ENCODE results near the gene ACBD3.

ACBD3 gene

GRCh38 chr1:226158457-226158856 lies 28.1 kb downstream of the ACBD3 start:
- no peak for DNase-seq
- no peak overlapping the region for H3K4me3 ChIP-seq (ENCODE audit: low read length)
- peak overlapping the region; percentile 57 for H3K4me2 ChIP-seq (ENCODE audit: low read depth, low read length)
- H3K4me1 ChIP-seq (ENCODE audit: low read length): peaks cover 73% of the 10 kb centered on the region
- TF ChIP-seq EZH2 (optimal IDR thresholded peaks at IDR 0.05; ENCODE audit: low read depth, low read length): no peak
- H3K9me3 ChIP-seq (replicated peaks; ENCODE audit: insufficient read depth, low read length): no peaks in the 10 kb centered on the region
- H4K20me1 ChIP-seq (ENCODE audit: insufficient read depth, low read length): no peaks in the 10 kb centered on the region
- peaks cover 67% of the 10 kb centered on the region for H3F3A ChIP-seq (ENCODE audit: insufficient read depth, low read length)
- peaks cover 78% of the 10 kb centered on the region for H3K79me2 ChIP-seq (ENCODE audit: low read length)
- no peak overlapping the region for H3K9ac ChIP-seq (ENCODE audit: low read length)
- no peaks in the 10 kb centered on the region for H3K27me3 ChIP-seq (replicated peaks; ENCODE audit: insufficient read depth, low read length)
- no peaks in the 10 kb centered on the region for H3K9me2 ChIP-seq (replicated peaks; ENCODE audit: insufficient read depth, low read length)
- H3K27ac ChIP-seq (ENCODE audit: low read length): peak overlapping the region; percentile 44
- H2AFZ ChIP-seq (ENCODE audit: low read length): no peak overlapping the region
- peaks cover 23% of the 10 kb centered on the region for H3K36me3 ChIP-seq (replicated peaks; ENCODE audit: insufficient read depth, low read length)

GRCh38 chr1:226157761-226158316 lies 28.7 kb downstream of the ACBD3 start:
- H3K9me3 ChIP-seq (replicated peaks; ENCODE audit: insufficient read depth, low read length): no peaks in the 10 kb centered on the region
- H3K27me3 ChIP-seq (replicated peaks; ENCODE audit: insufficient read depth, low read length): no peaks in the 10 kb centered on the region
- peaks cover 29% of the 10 kb centered on the region for H3K36me3 ChIP-seq (replicated peaks; ENCODE audit: insufficient read depth, low read length)
- no peak overlapping the region for H3K9ac ChIP-seq (ENCODE audit: low read length)
- no peak overlapping the region; the same call in 1 of the 2 replicates for H3K4me3 ChIP-seq (ENCODE audit: low read length)
- no peak overlapping the region for H2AFZ ChIP-seq (ENCODE audit: low read length)
- peaks cover 78% of the 10 kb centered on the region for H3K79me2 ChIP-seq (ENCODE audit: low read length)
- H4K20me1 ChIP-seq (ENCODE audit: insufficient read depth, low read length): no peaks in the 10 kb centered on the region
- TF ChIP-seq CTCF (IDR thresholded peaks at IDR 0.05; ENCODE audit: low read length): no peak
- no peak for TF ChIP-seq EZH2 (optimal IDR thresholded peaks at IDR 0.05; ENCODE audit: low read depth, low read length)
- TF ChIP-seq EZH2phosphoT487 (IDR thresholded peaks at IDR 0.05; ENCODE audit: low read length): no peak
- H3K4me2 ChIP-seq (ENCODE audit: low read depth, low read length): peak overlapping the region; percentile 57
- peak; percentile 57 for DNase-seq
- peaks cover 67% of the 10 kb centered on the region for H3F3A ChIP-seq (ENCODE audit: insufficient read depth, low read length)
- no peaks in the 10 kb centered on the region for H3K9me2 ChIP-seq (replicated peaks; ENCODE audit: insufficient read depth, low read length)
- H3K27ac ChIP-seq (ENCODE audit: low read length): peak overlapping the region; percentile 44
- peaks cover 75% of the 10 kb centered on the region for H3K4me1 ChIP-seq (ENCODE audit: low read length)

GRCh38 chr1:226154593-226154992 lies 31.9 kb downstream of the ACBD3 start:
- no peaks in the 10 kb centered on the region for H3K9me2 ChIP-seq (replicated peaks; ENCODE audit: insufficient read depth, low read length)
- H3K27me3 ChIP-seq (replicated peaks; ENCODE audit: insufficient read depth, low read length): no peaks in the 10 kb centered on the region
- H3K4me3 ChIP-seq (ENCODE audit: low read length): no peak overlapping the region
- H3F3A ChIP-seq (ENCODE audit: insufficient read depth, low read length): peaks cover 48% of the 10 kb centered on the region
- peak; percentile 84 for DNase-seq
- H3K79me2 ChIP-seq (ENCODE audit: low read length): peaks cover 78% of the 10 kb centered on the region
- H3K4me1 ChIP-seq (ENCODE audit: low read length): peaks cover 59% of the 10 kb centered on the region
- peak overlapping the region; percentile 40; the same call in 1 of the 2 replicates for H3K4me2 ChIP-seq (ENCODE audit: low read depth, low read length)
- peak overlapping the region; percentile 40; the same call in 1 of the 2 replicates for H3K27ac ChIP-seq (ENCODE audit: low read length)
- no peak overlapping the region for H3K9ac ChIP-seq (ENCODE audit: low read length)
- no peak overlapping the region for H2AFZ ChIP-seq (ENCODE audit: low read length)
- no peaks in the 10 kb centered on the region for H3K9me3 ChIP-seq (replicated peaks; ENCODE audit: insufficient read depth, low read length)
- H3K36me3 ChIP-seq (replicated peaks; ENCODE audit: insufficient read depth, low read length): peaks cover 34% of the 10 kb centered on the region
- TF ChIP-seq EZH2phosphoT487 (IDR thresholded peaks at IDR 0.05; ENCODE audit: low read length): no peak
- TF ChIP-seq EZH2 (optimal IDR thresholded peaks at IDR 0.05; ENCODE audit: low read depth, low read length): no peak
- TF ChIP-seq CTCF (IDR thresholded peaks at IDR 0.05; ENCODE audit: low read length): no peak
- H4K20me1 ChIP-seq (ENCODE audit: insufficient read depth, low read length): no peaks in the 10 kb centered on the region

GRCh38 chr1:226149806-226150205 lies 36.7 kb downstream of the ACBD3 start:
- no peak overlapping the region for H2AFZ ChIP-seq (ENCODE audit: low read length)
- no peak overlapping the region for H3K9ac ChIP-seq (ENCODE audit: low read length)
- no peaks in the 10 kb centered on the region for H3K9me2 ChIP-seq (replicated peaks; ENCODE audit: insufficient read depth, low read length)
- peaks cover 51% of the 10 kb centered on the region for H3K79me2 ChIP-seq (ENCODE audit: low read length)
- no peaks in the 10 kb centered on the region for H3K27me3 ChIP-seq (replicated peaks; ENCODE audit: insufficient read depth, low read length)
- peaks cover 37% of the 10 kb centered on the region for H3K4me1 ChIP-seq (ENCODE audit: low read length)
- H3K4me3 ChIP-seq (ENCODE audit: low read length): no peak overlapping the region
- no peak overlapping the region for H3K27ac ChIP-seq (ENCODE audit: low read length)
- TF ChIP-seq EZH2 (optimal IDR thresholded peaks at IDR 0.05; ENCODE audit: low read depth, low read length) (no peak), EZH2phosphoT487 (IDR thresholded peaks at IDR 0.05; ENCODE audit: low read length) (no peak), CTCF (IDR thresholded peaks at IDR 0.05; ENCODE audit: low read length) (no peak)
- H4K20me1 ChIP-seq (ENCODE audit: insufficient read depth, low read length): no peaks in the 10 kb centered on the region
- H3F3A ChIP-seq (ENCODE audit: insufficient read depth, low read length): peaks cover 21% of the 10 kb centered on the region
- DNase-seq: no peak
- H3K36me3 ChIP-seq (replicated peaks; ENCODE audit: insufficient read depth, low read length): peaks cover 38% of the 10 kb centered on the region
- H3K9me3 ChIP-seq (replicated peaks; ENCODE audit: insufficient read depth, low read length): no peaks in the 10 kb centered on the region
- H3K4me2 ChIP-seq (ENCODE audit: low read depth, low read length): no peak overlapping the region
